ENCODE measurements around the gene ZNF878.
"Not testable (repeated sequence)": the region's sequence is repeated elsewhere in the genome, so short reads cannot be mapped to it uniquely, and the experiment has no call there.

Gene ZNF878

DNA sequence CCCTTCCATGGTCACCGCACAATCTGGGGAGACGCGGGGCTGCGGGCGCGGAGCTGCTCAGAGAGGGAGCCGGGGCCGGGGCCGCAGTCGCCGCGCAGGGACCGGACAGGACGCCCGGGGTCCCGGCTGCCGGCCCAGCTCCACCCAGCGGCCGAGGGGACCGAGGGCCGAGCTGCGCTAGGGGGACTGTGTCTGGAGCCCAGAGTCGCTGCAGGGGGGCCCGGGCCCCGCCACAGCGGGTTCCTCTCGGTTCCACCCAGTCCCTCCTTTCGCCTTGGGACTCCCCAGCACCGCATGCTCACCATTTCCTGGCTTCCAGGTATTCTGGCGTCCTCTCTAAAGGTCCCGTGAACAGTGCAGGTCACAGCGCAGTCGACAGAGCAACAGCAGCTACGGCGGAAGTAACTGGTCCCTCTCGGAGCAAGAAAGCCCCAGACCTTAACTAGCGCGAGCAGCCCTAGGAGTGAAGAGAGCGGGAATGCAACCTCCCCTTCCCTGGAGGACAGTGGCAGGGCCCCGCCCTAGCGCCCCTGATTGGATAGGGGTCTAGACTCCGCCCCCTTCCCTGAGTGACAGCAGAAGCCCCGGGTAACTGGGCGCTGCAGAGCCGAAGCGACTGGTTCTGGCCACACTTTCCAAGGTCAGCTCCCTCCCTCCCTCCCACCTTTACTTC lies at the start of gene ZNF878:
TSS of gene ZNF878 (minus strand) at position 465 of the 673 bp plus-strand sequence. CDS start at position 305, 160 bp downstream.
- DNase-seq (ENCODE audit: extremely low spot score, insufficient read length, low read depth) (no peak), FAIRE-seq (peak; percentile 78)

DNA sequence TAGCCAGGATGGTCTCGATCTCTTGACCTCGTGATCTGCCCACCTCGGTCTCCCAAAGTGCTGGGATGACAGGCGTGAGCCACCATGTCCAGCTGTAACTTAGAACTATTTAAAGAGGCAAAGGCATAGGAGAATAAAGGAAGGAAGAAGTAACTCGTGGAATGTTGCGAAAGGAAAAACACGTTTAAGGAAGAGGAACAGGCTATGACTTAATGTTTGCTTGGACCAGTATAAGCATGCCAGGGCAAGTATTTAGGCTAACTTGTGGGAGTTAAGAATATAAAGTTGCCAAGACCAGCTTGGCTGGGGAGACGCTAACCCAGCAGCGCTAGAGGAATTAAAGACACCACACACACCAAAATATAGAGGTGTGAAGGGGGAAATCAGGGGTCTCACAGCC lies 45.3 kb upstream of the ZNF878 start:
- DNase-seq (ENCODE audit: extremely low spot score, insufficient read length, low read depth), result no peak
- no peak for FAIRE-seq

DNA sequence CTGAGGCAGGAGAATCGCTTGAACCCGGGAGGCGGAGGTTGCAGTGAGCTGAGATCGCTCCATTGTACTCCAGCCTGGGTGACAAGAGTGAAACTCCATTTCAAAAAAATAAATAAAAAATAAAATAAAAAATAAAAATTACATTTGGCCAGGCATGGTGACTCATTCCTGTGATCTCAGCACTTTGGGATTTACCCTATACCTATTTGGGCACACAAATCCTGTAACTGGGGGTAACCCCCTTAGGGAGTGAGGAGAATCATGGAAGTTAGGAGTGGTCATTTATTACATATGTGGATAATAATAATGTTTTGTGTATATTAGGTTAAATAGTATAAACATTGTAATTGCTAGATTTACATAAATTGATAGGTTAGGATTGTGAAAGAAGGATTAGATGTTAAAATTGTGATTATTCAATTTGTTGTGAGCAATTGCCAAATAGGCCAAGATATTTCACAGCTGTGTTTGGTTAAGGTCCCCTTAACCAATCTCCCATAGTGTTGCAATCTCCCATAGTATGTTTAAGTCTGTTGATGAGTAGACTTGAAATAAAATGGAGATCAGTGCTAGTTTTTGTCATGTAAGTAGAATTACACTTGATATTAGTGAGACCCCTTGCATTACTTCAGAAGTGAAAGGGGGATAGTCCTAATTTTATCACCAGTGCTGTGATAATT lies 42.5 kb upstream of the ZNF878 start:
- DNase-seq (ENCODE audit: extremely low spot score, insufficient read length, low read depth), result no peak
- FAIRE-seq, result no peak

DNA sequence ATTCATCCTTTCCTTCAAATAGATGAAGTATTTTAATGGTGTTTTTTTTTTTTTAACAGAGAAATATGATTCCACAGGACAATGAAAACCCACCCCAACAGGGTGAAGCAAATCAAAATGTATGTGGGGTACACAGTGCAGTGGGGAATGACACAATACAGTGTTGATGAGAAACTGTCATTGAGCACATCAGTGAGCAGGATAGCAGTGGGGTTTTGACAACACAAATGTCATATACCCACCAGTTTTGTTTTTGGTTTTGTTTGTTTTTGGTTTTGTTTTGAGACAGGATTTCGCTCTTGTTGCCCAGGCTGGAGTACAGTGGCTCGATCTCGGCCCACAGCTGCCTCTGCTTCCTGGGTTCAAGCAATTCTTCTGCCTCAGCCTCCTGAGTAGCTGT lies 41.0 kb upstream of the ZNF878 start:
- DNase-seq (ENCODE audit: extremely low spot score, insufficient read length, low read depth), result no peak
- FAIRE-seq, result peak; percentile 48

DNA sequence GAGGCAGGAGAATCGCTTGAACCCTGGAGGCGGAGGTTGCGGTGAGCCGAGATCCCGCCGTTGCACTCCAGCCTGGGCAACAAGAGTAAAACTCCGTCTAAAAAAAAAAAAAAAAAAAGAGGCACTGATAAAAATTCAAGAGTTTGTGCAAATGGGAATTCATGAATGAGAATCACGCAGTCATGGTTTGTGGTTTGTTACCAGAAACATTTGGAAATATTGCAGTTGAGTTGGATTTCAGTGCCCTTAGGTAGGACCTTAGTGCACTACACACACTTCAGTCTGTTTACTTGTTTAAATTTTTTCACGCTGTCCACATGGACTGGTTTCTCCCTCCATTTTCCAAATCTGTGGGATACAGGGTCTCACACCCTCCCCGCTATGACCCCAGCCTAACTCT lies 40.2 kb upstream of the ZNF878 start:
- no peak for FAIRE-seq
- DNase-seq (ENCODE audit: extremely low spot score, insufficient read length, low read depth), result no peak

DNA sequence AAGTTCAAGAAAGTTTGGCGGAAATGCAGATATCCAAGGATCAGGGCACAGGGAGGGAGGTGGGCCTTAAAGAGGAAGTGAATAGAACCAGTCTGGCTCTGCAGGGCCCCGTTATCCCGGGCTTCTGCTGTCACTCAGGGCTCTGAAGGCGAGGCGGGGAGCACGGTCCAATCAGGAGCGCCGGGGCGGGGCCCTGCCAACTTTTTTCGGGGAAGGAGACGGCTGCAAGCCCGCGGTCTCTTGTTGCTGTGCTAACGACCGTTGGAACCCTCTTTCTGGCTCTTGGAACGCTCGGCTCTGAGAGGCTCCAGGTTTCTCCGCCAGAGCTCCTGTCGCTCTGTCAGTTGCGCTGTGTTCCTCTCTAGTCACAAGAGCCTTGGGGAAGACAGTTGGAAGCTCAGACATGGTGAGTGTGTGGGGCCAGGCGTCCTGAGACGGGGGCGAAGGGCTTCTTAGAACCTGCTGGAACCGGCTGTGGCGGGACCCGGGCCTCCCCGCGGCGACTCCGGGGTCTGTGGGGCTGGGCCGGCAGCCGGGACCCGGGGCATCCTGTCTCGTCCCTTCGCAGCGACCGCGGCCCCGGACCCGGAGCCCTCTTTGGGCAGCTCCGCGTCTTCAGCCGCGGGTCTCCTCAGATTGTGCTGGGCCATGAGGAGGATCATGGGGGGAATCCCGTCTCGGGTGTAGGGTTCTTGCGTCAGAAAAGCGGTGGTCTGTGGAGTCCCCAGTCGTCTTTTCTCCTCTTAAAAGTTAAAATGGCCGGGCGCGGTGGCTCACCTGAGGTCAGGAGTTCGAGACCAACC lies 39.5 kb upstream of the ZNF878 start:
- DNase-seq (ENCODE audit: extremely low spot score, insufficient read length, low read depth) (no peak), FAIRE-seq (no peak)

DNA sequence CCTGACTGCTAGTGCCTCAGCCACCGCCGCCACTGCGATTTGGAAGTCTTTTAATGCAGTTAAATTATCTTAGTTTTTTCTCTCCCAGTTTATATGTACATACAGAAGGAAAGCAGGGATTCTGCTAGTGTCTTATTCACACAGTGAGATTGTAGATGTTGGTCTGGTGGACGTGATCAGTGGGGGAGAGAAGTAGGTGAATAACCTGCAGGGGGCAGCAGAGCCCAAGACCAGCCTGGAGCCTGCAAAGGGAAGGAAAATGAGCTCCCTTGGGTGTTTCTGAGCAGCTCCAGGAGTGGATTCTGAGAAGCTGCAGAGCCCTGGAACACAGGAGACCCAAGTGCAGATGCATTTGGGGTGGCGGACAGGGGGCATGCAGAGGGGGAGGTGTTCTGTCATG lies 38.0 kb upstream of the ZNF878 start:
- DNase-seq (ENCODE audit: extremely low spot score, insufficient read length, low read depth) (no peak), FAIRE-seq (no peak)

DNA sequence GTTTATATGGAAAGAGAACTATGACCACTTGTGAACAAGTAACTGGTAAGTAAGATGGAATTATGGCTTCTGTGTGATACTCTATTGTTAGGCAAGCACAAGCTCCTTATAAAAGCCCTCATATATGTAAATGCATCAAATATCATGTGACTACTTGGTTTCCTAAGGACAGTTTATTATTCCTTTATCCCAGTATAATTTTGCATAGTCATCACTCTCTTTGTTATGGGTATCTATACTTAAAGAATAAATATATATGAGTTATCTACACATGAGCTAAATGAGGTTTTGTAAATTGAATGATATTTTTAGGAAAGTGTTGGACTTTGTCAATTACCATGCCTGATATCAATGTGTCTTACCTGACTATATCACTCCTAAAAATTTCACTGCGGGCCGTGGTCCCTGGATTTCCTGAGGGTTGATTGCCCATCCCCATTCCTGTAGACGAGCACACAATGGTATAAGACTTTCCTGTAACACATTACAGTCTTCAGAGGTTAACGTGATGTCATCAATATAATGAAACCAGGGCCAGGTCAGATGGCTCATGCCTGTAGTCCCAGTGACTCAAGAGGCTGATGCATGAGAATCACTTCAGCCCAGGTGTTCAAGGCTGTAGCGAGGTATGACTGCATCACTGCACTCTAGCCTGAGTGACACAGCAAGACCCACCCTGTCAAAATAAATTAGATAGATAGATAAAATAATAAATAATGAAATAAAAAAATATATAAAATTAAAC lies 32.5 kb upstream of the ZNF878 start:
- DNase-seq (ENCODE audit: extremely low spot score, insufficient read length, low read depth) (no peak), FAIRE-seq (no peak)

DNA sequence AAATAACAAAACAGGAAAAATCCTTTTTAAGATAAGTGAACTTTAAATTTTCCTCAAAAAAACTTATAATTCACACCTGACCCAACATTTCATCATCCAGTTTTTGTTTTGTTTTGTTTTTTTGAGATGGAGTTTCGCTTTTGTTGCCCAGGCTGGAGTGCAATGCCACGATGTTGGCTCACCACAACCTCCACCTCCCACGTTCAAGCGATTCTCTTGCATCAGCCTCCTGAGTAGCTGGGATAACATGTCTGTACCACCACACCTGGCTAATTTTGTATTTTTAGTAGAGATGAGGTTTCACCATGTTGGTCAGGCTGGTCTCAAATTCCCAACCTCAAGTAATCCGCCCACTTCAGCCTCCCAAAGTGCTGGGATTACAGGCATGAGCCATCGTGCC lies 30.6 kb upstream of the ZNF878 start:
- not testable (repeated sequence) for DNase-seq (ENCODE audit: extremely low spot score, insufficient read length, low read depth); FAIRE-seq

DNA sequence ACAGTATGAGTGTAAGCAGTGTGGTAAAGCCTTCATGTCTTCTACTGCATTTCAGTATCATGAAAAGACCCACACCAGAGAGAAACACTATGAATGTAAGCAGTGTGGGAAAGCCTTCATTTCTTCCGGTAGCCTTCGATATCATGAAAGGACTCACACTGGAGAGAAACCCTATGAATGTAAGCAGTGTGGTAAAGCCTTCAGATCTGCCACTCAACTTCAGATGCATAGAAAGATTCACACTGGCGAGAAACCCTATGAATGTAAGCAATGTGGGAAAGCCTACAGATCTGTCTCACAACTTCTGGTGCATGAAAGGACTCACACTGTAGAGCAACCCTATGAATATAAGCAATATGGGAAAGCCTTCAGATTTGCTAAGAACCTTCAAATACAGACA lies 24.6 kb upstream of the ZNF878 start:
- FAIRE-seq (no peak), DNase-seq (ENCODE audit: extremely low spot score, insufficient read length, low read depth) (no peak)

DNA sequence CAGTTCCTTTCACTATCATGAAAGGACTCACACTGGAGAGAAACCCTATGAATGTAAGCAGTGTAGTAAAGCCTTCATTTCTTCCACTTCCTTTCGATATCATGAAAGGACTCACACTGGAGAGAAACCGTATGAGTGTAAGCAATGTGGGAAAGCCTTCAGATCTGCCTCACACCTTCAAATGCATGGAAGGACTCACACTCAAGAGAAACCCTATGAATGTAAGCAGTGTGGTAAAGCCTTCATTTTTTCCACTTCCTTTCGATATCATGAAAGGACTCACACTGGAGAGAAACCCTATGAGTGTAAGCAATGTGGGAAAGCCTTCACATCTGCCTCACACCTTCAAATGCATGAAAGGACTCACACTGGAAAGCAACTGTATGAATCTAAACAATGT lies 23.6 kb upstream of the ZNF878 start:
- not testable (repeated sequence) for DNase-seq (ENCODE audit: extremely low spot score, insufficient read length, low read depth); FAIRE-seq

DNA sequence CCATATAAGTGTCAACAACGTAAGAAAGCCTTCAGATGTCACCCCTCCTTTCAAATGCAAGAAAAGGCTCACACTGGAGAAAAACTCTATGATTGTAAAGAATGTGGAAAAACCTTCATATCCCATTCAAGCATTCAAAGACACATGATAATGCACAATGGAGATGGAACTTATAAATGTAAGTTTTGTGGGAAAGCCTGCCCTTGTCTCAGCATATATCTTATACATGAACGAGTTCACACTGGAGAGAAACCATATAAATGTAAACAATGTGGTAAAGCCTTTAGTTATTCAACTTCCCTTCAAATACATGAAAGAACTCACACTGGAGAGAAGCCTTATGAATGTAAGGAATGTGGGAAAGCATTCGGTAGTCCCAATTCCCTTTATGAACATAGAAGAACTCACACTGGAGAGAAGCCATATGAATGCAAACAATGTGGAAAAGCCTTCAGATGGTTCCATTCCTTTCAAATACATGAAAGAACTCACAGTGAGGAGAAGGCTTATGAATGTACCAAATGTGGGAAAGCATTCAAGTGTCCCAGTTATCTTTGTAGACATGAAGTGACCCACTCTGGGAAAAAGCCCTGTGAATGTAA lies 22.9 kb upstream of the ZNF878 start:
- DNase-seq (ENCODE audit: extremely low spot score, insufficient read length, low read depth) (no peak), FAIRE-seq (no peak)

DNA sequence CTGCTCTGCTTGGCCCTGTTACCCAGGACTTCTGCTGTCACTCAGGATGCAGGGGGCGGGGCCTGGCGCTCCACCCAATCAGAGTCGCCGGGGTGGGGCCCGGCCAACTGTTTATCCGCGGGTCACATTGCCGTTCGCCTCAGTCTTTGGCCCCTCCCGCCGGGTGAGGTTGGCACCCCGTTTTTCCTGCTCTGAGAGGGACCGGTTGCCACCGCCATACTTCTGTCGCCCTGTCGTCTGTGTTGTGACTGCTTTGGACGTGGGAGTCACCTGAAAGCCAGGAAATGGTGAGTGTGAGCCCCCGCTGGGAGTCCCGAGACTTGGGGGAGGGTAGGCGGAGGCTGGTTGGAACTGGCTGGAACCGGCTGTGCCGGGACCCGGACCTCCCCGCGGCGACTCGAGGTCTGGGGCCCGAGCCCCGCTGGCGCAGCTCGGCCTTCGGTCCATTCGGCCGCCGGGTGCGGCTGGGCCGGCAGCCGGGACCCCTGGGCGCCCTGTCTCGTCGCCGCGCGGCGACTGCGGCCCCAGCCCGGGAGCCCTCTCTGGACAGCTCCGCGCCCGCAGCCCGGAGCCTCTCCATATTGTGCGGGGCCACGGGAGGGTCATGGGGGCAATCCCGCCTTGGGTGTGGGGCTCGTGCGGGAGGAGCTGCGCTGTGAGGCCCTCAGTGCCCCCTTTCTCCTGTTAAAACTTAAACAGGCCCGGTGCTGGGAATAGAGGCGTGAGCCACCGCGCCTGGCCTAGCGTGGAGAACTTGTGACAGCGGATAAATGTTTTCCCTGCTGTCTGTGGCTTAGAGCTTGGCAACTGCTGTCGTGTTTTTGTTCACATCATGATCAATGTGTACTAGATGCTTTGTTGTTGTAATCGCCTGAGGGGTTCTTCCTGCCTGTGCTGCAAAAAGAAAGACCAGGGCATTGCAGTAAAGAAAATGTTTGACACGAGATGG lies 12.1 kb upstream of the ZNF878 start, which contains the start of gene ZNF844:
TSS of gene ZNF844 (plus strand) at position 142 of the 949 bp plus-strand sequence. CDS start at position 285, 143 bp downstream.
- DNase-seq (ENCODE audit: extremely low spot score, insufficient read length, low read depth) (peak; percentile 67), FAIRE-seq (peak; percentile 70)

DNA sequence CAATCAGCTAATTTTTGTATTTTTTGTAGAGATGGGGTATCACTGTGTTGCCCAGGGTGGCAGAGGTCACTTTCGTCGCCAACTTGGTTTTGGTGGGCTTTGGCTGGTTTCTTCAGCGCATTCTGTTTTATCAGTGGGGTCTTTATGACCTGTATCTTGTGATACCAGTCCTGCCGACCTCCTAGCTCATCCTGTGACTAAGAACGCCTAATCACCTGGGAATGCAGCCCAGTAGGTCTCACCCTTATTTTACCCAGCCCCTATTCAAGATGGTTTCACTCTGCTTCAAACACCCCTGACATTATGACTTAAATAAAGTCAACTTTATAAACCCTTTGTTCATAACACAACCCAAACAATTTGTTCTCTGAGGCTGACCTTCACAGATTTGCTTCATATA lies 3.0 kb upstream of the ZNF878 start:
- DNase-seq (ENCODE audit: extremely low spot score, insufficient read length, low read depth) (no peak), FAIRE-seq (no peak)

DNA sequence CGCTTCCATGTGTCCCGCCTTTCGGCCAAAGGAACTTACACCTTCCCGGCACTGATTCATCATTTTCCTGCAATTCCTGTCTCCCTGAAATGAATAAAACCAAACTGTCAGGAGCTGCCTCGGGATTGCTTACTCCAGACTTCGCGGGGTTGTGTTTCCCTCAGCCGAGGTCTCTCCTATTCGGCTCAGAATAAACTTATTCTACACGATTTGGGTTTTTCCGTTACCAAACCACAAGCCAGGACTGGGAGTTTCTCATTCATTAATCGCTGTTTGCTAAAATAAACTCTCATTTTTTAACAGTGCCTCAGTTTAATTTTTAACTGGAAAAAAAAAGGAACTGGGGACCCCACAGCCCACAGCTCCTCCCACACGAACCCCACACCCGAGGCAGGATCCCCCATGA lies 667 bp downstream of the ZNF878 start:
- DNase-seq (ENCODE audit: extremely low spot score, insufficient read length, low read depth) (no peak), FAIRE-seq (peak; percentile 73)

DNA sequence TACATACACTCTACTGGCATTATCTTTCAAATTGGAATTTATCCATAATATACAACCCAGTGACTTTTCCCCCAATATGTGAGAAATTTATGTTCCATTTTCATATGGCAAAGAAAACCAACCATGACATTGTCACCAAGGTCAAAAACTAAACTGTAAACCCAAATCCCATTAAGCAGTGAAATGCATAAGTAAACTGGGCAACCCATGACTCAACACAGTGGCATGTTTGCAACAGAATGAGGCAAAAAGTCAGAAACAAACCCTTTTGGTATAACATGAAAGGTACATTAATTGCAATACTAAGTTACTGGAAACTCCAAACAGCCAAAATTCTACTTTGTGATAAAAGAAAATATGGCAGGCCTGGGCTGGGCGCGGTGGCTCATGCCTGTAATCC lies 4.9 kb downstream of the ZNF878 start:
- FAIRE-seq (no peak), DNase-seq (ENCODE audit: extremely low spot score, insufficient read length, low read depth) (no peak)

DNA sequence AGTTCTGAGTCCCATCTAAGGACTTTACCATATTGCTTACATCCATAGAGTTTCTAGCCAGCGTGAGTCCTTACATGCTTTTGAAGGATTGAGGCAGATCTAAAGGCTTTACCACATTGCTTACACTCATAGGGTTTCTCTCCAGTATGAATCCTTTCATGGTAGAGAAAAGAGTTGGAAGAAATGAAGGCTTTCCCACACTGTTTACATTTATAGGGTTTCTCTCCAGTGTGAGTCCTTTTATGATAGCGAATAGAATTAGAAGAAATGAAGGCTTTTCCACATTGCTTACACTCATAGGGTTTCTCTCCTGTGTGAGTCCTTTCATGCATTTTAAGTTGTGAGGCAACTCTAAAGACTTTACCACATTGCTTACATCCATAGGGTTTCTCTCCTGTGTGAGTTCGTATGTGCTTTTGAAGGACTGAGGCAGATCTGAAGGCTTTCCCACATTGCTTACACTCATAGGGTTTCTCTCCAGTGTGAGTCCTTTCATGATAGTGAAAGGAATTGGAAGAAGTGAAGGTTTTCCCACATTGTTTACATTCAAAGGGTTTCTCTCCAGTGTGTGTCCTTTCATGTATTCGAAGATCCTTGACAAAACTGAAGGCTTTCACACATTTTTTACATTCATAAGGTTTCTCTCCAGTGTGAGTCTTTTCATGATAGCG lies 8.9 kb downstream of the ZNF878 start:
- DNase-seq (ENCODE audit: extremely low spot score, insufficient read length, low read depth) (no peak), FAIRE-seq (no peak)

DNA sequence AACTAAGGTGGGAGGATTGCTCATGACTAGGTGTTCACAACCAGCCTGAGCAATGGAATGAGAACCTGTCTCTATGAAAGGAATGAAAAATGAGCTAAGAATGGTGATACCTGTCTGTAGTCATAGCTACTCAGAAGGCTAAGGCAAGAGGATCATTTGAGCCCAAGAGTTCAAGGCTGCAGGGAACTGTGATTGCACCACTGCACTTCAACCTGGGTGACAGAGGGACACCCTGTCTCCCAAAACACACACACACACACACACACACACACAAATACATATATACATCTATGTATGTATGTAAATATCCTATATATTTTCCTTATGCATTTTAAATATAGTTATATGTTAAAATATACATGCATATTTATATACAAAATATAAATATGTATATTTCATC lies 9.9 kb downstream of the ZNF878 start:
- DNase-seq (ENCODE audit: extremely low spot score, insufficient read length, low read depth), result no peak
- FAIRE-seq, result no peak

All from GM18507 (cell line).